H9 (cell line): ENCODE measurements around the gene ZNF213. TPM values are rescaled to one million over a fixed set of nuclear protein-coding genes. Genes with fewer than 3 reads are reported as not detected.

Experiments used
- DNase-seq: peaks from one replicate; pipeline ENCODE4 v3.0.0-alpha.2; 2017
- H2AFZ ChIP-seq: one replicate; pipeline ENCODE4 v1.6.1; 2013; ENCODE audit warnings: mild to moderate bottlenecking, low read length, control low read depth, moderate library complexity
- H2AK5ac ChIP-seq: 2 replicates; pipeline ENCODE4 v1.6.1; 2013; ENCODE audit warnings: low read length, control low read depth, mixed read lengths; ENCODE audit not compliant: insufficient read length
- H2BK120ac ChIP-seq: one replicate; pipeline ENCODE4 v1.6.1; 2013; ENCODE audit warnings: low read depth, mild to moderate bottlenecking, low read length, control low read depth, inconsistent platforms; ENCODE audit not compliant: poor library complexity, severe bottlenecking
- H2BK12ac ChIP-seq: 2 replicates; pipeline ENCODE4 v1.6.1; 2013; ENCODE audit warnings: low read length, control low read depth, mixed read lengths, low read depth; ENCODE audit not compliant: insufficient read length
- H2BK15ac ChIP-seq: 2 replicates; pipeline ENCODE4 v1.6.1; 2013; ENCODE audit warnings: low read depth, low read length, control low read depth
- H2BK20ac ChIP-seq: one replicate; pipeline ENCODE4 v1.6.1; 2013; ENCODE audit warnings: low read depth, mild to moderate bottlenecking, low read length, control low read depth, inconsistent platforms; ENCODE audit not compliant: poor library complexity, severe bottlenecking
- H2BK5ac ChIP-seq: 2 replicates; pipeline ENCODE4 v1.6.1; 2013; ENCODE audit warnings: low read length, control low read depth, mixed read lengths; ENCODE audit not compliant: insufficient read length
- H3K14ac ChIP-seq: 2 replicates; pipeline ENCODE4 v1.6.1; 2013; ENCODE audit warnings: low read length, control low read depth; ENCODE audit not compliant: insufficient read depth
- H3K18ac ChIP-seq: 2 replicates; pipeline ENCODE4 v1.6.1; 2013; ENCODE audit warnings: low read depth, mild to moderate bottlenecking, mixed read lengths, low read length, control low read depth; ENCODE audit not compliant: insufficient read length
- H3K23ac ChIP-seq: 2 replicates; pipeline ENCODE4 v1.6.1; 2013; ENCODE audit warnings: low read length, control low read depth, mixed read lengths, low read depth; ENCODE audit not compliant: insufficient read length
- H3K23me2 ChIP-seq: 2 replicates; pipeline ENCODE4 v1.6.1; 2013; ENCODE audit warnings: low read depth, mild to moderate bottlenecking, mixed read lengths, low read length, control low read depth; ENCODE audit not compliant: insufficient read length, poor library complexity, severe bottlenecking
- H3K27ac ChIP-seq: 2 replicates; pipeline ENCODE4 v1.5.1; 2013; ENCODE audit warnings: low read length, control low read depth, mixed read lengths, low read depth; ENCODE audit not compliant: insufficient read length
- H3K27me3 ChIP-seq: 2 replicates; pipeline ENCODE4 v1.6.1; 2013; ENCODE audit warnings: low read length, control low read depth, inconsistent platforms; ENCODE audit not compliant: insufficient read depth
- H3K4ac ChIP-seq: 2 replicates; pipeline ENCODE4 v1.6.1; 2013; ENCODE audit warnings: low read depth, mild to moderate bottlenecking, control low read depth, inconsistent platforms, low read length, moderate library complexity
- H3K4me1 ChIP-seq: 2 replicates; pipeline ENCODE4 v1.6.1; 2013; ENCODE audit warnings: low read length, control low read depth, inconsistent platforms; ENCODE audit not compliant: insufficient read depth
- H3K4me2 ChIP-seq: 2 replicates; pipeline ENCODE4 v1.6.1; 2013; ENCODE audit warnings: low read length, control low read depth, mixed read lengths; ENCODE audit not compliant: insufficient read length, insufficient read depth
- H3K56ac ChIP-seq: 2 replicates; pipeline ENCODE4 v1.6.1; 2013; ENCODE audit warnings: low read depth, mild to moderate bottlenecking, mixed read lengths, low read length, control low read depth; ENCODE audit not compliant: insufficient read length
- H3K79me1 ChIP-seq: 2 replicates; pipeline ENCODE4 v1.6.1; 2013; ENCODE audit warnings: low read depth, mild to moderate bottlenecking, moderate library complexity, low read length, control low read depth, inconsistent platforms; ENCODE audit not compliant: insufficient read depth, poor library complexity, severe bottlenecking
- H3K79me2 ChIP-seq: 2 replicates; pipeline ENCODE4 v1.6.1; 2013; ENCODE audit warnings: low read length, control low read depth, inconsistent platforms; ENCODE audit not compliant: insufficient read depth
- H3K9ac ChIP-seq: 2 replicates; pipeline ENCODE4 v1.6.1; 2013; ENCODE audit warnings: low read length, control low read depth, mixed read lengths; ENCODE audit not compliant: insufficient read length; ENCODE audit errors: extremely low read depth
- H3K9me3 ChIP-seq: one replicate; pipeline ENCODE4 v1.6.1; 2013; ENCODE audit warnings: low read depth, low read length, inconsistent platforms; ENCODE audit not compliant: control insufficient read depth
- H3T11ph ChIP-seq: one replicate; pipeline ENCODE4 v1.6.1; 2013; ENCODE audit warnings: mild to moderate bottlenecking, low read length, control low read depth, inconsistent platforms
- H4K20me1 ChIP-seq: one replicate; pipeline ENCODE4 v1.6.1; 2013; ENCODE audit not compliant: control insufficient read depth, insufficient read length, insufficient read depth
- H4K5ac ChIP-seq: 2 replicates; pipeline ENCODE4 v1.6.1; 2013; ENCODE audit warnings: low read depth, mild to moderate bottlenecking, mixed read lengths, low read length, control low read depth; ENCODE audit not compliant: insufficient read length
- H4K8ac ChIP-seq: replicated peaks from 2 replicates; pipeline ENCODE4 v1.6.1; 2013; ENCODE audit warnings: low read length, control low read depth, mixed read lengths, low read depth; ENCODE audit not compliant: insufficient read length
- H4K91ac ChIP-seq: 2 replicates; pipeline ENCODE4 v1.6.1; 2013; ENCODE audit warnings: low read depth, mild to moderate bottlenecking, moderate library complexity, mixed read lengths, low read length, control low read depth; ENCODE audit not compliant: insufficient read length
- H3K27ac Mint-ChIP-seq, 3 experiments: 2 replicates in 2 of 3; 3 replicates in 1 of 3; pipeline ENCODE4 v1.8.0; 2020 to 2021; ENCODE audit warnings: mixed read lengths in 3 of 3, mild to moderate bottlenecking in 1 of 3, moderate library complexity in 1 of 3
- H3K27me3 Mint-ChIP-seq: 2 replicates; pipeline ENCODE4 v1.8.0; 2021; ENCODE audit warnings: low read depth, mild to moderate bottlenecking, moderate library complexity, mixed read lengths
- H3K36me3 Mint-ChIP-seq, 3 experiments: 2 replicates in 2 of 3; 3 replicates in 1 of 3; pipeline ENCODE4 v1.8.0; 2020 to 2021; ENCODE audit warnings: low read depth in 3 of 3, mixed read lengths in 3 of 3; ENCODE audit not compliant: insufficient read depth in 1 of 3
- H3K4me1 Mint-ChIP-seq, 2 experiments: 2 replicates each; pipeline ENCODE4 v1.8.0; 2020; ENCODE audit warnings: mixed read lengths in 2 of 2
- H3K4me3 Mint-ChIP-seq, 2 experiments: 2 replicates in 1 of 2; 3 replicates in 1 of 2; pipeline ENCODE4 v1.8.0; 2020 to 2021; ENCODE audit warnings: mild to moderate bottlenecking in 2 of 2, mixed read lengths in 2 of 2, moderate library complexity in 1 of 2
- H3K9me3 Mint-ChIP-seq, 2 experiments: 2 replicates in 1 of 2; 3 replicates in 1 of 2; pipeline ENCODE4 v1.8.0; 2020; ENCODE audit warnings: mild to moderate bottlenecking in 2 of 2, mixed read lengths in 2 of 2, moderate library complexity in 1 of 2
- CTCF ChIP-seq: fragments of 200-600 bp; sonication (generic); conservative IDR thresholded peaks from 3 replicates; pipeline ENCODE4 v1.8.0; 2021; ENCODE audit warnings: antibody characterized with exemption, mild to moderate bottlenecking
- WGBS: extraction: QIAGEN DNeasy Blood & Tissue Kit; methylation state at CpG from one replicate; pipeline ENCODE4 v1.1.7; 2013; ENCODE audit warnings: missing lambda C conversion rate, low lambda C conversion rate, mixed read lengths; ENCODE audit not compliant: insufficient read length; ENCODE audit errors: extremely low coverage; 5-methylcytosine and 5-hydroxymethylcytosine counted together
- total RNA-seq: library from RNA; stranded (reverse); gene quantifications from 2 replicates; pipeline ENCODE4 v1.2.1, GENCODE V29; 2021

Gene ZNF213
- total RNA-seq, 1 experiment from 2014 or later = 6.4 TPM

- Histone ChIP-seq H2BK120ac (no peak overlapping the region), H3K9ac (no peak overlapping the region), H3K27me3 (no peaks in the 10 kb centered on the region), H2BK20ac (no peak overlapping the region), H3K9me3 (no peaks in the 10 kb centered on the region), H4K20me1 (no peaks in the 10 kb centered on the region), H3K4ac (no peak overlapping the region), H3K27ac (no peak overlapping the region), H2AFZ (no peak overlapping the region), H4K8ac (no peak overlapping the region), H3K79me1 (no peaks in the 10 kb centered on the region), H4K91ac (no peak overlapping the region), H3K79me2 (no peaks in the 10 kb centered on the region), H3K4me2 (no peak overlapping the region), H3K56ac (no peak overlapping the region), H3K23ac (no peak overlapping the region), H3K18ac (no peak overlapping the region), H2BK5ac (no peak overlapping the region), H2BK15ac (no peak overlapping the region), H2BK12ac (no peak overlapping the region), H3K23me2 (peaks cover 13% of the 10 kb centered on the region), H2AK5ac (no peak overlapping the region), H3K14ac (no peak overlapping the region), H4K5ac (no peak overlapping the region), H3K4me1 (no peaks in the 10 kb centered on the region), H3T11ph (no peak overlapping the region)
- Mint-ChIP-seq H3K27ac (no peak overlapping the region), H3K27me3 (no peaks in the 10 kb centered on the region; the same call in 1 of the 2 replicates), H3K36me3 (peaks cover 11 to 36% (median 26%) of the 10 kb centered on the region in 3 experiments), H3K9me3 (no peaks in the 10 kb centered on the region), H3K4me1 (peaks cover 12 to 17% of the 10 kb centered on the region in 2 experiments), H3K4me3 (no peak overlapping the region)
- no peak for DNase-seq
- WGBS = no CpG with 5 or more reads among the region's 16 CpGs
- no peak for TF ChIP-seq CTCF
Observed at GRCh38 chr16:3120435-3120834, 14.4 kb upstream of the ZNF213 start.
